ENCODE measurements around the gene IGFLR1.

DNA sequence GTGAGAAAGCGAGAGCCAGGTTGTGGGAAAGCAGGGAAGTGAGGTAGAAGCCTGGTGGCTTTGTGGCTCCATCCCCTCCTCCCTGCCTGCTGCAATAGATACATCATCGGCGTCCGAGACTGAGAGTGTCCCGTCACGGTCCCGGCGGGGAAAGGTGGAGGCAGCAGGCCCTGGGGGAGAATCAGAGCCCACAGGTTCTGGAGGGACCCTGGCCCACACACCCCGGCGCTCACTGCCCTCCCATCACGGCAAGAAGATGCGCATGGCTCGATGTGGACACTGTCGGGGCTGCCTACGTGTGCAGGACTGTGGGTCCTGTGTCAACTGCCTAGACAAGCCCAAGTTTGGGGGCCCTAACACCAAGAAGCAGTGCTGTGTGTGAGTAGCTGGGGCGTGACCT, 19.4 kb downstream of the IGFLR1 start:
- no peak for TF ChIP-seq POLR2A (IDR thresholded peaks at IDR 0.05)
- TF ChIP-seq, protein P1, sequence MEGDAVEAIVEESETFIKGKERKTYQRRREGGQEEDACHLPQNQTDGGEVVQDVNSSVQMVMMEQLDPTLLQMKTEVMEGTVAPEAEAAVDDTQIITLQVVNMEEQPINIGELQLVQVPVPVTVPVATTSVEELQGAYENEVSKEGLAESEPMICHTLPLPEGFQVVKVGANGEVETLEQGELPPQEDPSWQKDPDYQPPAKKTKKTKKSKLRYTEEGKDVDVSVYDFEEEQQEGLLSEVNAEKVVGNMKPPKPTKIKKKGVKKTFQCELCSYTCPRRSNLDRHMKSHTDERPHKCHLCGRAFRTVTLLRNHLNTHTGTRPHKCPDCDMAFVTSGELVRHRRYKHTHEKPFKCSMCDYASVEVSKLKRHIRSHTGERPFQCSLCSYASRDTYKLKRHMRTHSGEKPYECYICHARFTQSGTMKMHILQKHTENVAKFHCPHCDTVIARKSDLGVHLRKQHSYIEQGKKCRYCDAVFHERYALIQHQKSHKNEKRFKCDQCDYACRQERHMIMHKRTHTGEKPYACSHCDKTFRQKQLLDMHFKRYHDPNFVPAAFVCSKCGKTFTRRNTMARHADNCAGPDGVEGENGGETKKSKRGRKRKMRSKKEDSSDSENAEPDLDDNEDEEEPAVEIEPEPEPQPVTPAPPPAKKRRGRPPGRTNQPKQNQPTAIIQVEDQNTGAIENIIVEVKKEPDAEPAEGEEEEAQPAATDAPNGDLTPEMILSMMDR (IDR thresholded peaks at IDR 0.05), result no peak
